Measurements from ENCODE around the gene ARMC8.
"Not testable (repeated sequence)": the region's sequence is repeated elsewhere in the genome, so short reads cannot be mapped to it uniquely, and the experiment has no call there.

Gene ARMC8, protein sequence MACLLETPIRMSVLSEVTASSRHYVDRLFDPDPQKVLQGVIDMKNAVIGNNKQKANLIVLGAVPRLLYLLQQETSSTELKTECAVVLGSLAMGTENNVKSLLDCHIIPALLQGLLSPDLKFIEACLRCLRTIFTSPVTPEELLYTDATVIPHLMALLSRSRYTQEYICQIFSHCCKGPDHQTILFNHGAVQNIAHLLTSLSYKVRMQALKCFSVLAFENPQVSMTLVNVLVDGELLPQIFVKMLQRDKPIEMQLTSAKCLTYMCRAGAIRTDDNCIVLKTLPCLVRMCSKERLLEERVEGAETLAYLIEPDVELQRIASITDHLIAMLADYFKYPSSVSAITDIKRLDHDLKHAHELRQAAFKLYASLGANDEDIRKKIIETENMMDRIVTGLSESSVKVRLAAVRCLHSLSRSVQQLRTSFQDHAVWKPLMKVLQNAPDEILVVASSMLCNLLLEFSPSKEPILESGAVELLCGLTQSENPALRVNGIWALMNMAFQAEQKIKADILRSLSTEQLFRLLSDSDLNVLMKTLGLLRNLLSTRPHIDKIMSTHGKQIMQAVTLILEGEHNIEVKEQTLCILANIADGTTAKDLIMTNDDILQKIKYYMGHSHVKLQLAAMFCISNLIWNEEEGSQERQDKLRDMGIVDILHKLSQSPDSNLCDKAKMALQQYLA

DNA sequence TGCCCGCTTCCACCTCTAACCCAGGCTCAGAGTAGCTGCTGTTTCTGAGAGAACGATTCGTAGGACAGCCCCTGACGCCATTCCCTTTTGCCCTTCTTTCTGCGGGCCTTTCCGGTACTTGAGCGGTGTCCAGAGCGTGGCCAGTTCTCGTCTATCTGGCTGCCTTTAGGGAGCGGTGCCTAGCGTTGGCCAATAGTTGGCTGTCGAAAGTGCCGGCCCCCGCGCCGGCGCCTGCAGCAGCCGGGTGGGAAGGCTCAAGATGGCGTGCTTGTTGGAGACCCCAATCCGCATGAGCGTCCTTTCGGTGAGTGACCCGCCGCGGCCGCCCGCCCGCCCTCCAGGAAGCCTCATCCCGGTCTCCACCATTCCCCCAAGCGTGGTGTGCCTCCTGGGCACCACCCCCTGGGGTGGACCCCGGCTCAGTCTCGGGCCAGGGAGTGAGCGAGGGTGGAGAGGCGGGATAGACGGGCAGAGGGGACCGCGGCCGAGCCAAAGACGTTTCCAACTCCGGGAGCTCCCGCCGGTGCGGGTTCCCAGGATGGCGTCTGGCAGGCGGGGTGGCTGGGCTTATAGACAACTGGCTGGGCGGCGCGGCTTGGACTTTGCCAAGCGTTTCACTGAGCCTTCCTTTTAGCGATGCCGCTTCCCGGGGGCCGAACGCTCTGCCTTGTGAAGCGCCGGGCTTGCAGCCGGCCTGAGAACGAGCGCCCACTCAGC lies at the start of gene ARMC8:
Gene ARMC8 (plus strand): TSS at position 6 of the 717 bp plus-strand sequence. CDS start 254 bp downstream, at position 260.
- peak; percentile 56 for DNase-seq (ENCODE audit: low read depth)

DNA sequence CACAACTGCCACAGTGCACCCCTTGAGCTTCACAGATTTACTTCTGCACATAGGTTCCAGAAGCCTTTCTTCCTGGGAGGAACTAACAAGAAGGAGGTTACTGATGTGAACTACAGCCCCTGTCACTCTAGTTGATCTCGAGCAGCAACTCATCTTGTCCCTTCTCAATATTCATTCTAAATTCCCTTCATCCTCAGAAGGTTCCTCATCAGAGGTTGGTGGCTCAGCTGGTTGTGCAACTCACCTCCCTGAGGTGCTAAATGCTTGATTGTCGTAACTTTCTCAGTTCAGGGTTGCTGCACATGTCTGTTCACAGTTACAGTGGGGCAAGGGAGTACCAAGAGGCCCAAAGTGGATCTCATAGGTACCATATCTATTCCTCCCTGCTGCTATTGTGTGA lies 49.2 kb upstream of the ARMC8 start:
- DNase-seq (ENCODE audit: low read depth), result no peak

DNA sequence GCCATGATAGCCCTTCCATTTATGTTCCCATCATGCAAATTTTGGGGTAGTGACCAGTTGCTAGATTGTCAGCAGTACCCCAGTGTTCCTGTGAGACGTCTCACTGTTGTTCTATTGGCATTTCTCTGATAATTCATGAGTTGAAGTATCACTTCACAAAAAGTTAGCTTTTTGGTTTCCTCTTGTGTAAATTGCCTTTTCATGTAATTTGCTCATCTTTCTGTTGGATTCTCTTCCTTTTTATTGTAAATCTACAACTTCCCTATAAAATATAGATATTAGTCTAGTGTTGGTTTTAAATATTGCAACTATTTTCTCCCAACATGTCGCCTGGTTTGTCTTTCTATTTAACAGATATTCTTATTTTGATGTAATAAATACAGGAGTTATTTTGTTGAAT lies 47.4 kb upstream of the ARMC8 start:
- no peak for DNase-seq (ENCODE audit: low read depth)

DNA sequence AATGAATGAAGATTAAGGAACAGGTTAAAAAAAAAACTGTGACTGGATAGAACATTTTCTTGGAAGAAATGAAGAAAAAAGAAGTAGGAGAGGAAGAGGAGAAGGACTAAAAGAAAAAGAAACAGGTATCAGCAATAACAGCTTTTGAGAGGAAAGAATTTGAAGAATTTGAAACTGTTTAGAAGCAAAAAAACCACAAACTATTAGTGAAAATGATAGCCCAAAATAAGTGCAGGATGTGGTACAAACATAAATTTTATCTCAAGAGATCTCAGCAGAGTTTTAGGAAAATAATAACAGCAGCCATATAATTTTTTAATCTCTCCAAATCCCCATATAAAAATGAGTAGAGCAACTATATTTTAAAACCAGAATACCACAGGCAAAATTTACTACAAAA lies 46.2 kb upstream of the ARMC8 start:
- no peak for DNase-seq (ENCODE audit: low read depth)

DNA sequence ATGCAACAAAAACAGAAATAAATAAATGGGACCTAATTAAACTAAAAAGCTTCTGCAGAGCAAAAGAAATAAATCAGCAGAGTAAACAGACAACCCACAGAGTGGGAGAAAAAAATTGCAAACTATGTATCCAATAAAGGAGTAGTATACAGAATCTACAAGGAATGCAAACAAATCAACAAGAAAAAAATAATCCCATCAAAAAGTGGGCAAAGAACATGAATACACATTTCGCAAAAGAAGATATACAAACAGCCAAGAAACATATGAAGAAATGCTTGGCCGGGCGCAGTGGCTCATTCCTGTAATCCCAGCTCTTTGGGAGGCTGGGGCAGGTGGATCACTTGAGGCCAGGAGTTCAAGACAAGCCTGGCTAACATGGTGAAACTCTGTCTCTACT lies 44.9 kb upstream of the ARMC8 start:
- DNase-seq (ENCODE audit: low read depth), result not testable (repeated sequence)

DNA sequence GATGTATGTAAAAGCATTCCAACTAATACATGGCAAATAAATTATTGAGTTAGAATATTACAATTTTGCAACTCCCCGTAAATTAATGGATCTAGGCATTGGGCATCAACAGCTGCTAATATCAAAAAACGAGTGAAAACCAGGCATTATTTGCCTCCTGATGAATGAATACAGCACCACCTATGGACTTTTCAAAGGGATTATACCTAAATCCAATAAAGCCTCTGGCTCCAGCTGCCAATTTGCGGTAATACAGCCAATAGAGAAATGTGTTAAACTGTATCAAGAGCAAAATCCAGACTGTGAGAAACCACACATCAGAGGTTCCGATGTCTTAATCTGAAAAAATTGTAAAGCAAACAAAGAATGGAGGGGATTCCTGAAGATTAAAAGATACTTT lies 38.6 kb upstream of the ARMC8 start:
- no peak for DNase-seq (ENCODE audit: low read depth)

DNA sequence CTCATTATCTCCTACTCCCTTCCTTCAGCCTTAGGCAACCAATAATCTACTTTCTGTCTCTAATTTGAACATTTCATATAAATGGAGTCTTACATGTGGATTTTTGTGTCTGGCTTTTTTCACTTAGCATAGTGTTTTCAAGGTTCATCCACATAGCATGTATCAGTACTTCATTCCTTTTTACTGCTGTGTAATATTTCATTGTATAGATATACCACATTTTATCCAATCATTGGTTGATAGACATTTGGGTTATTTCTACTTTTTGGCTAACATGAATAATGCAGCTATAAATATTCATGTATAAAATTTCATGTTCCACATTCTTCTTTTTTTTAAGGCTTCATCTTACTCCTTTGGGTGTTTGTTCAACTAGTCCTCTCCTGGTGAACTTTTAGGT lies 32.6 kb upstream of the ARMC8 start:
- DNase-seq (ENCODE audit: low read depth), result no peak

DNA sequence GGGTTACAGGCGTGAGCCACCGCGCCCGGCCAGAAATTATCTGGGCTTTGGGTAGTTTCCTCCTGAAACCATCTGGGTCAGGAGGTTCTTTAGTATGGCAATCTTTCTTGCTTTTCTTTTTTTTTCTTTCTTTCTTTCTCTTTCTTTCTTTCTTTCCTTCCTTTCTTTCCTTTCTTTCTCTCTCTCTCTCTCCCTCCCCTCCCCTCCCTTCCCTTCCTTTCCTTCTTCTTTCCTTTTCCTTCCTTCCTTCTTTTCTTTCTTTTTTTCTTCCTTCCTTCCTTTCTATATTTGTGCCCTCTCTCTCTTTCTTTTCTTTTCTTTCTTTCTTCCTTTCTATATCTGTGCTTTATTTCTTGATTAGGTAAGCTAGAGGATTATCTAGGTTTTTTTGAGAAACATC lies 29.4 kb upstream of the ARMC8 start:
- no peak for DNase-seq (ENCODE audit: low read depth)

DNA sequence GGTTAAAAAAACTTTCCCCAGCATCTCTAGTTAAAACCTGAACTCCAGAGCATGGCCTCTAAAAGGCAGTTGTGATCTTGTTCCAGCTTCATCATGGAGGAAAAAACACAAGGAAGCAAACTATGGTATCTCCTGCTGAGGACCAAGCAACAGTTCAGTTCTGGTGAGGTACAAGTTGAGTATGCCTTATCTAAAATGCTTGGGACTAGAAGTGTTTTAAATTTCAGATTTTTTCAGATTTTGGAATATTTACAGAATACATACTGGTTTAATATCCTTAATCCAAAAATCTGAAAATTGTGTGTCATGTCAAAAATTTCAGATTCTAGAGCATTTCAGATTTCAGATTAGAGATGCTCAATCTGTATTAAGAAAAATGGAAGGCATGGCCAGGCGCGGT lies 22.0 kb upstream of the ARMC8 start:
- no peak for DNase-seq (ENCODE audit: low read depth)

DNA sequence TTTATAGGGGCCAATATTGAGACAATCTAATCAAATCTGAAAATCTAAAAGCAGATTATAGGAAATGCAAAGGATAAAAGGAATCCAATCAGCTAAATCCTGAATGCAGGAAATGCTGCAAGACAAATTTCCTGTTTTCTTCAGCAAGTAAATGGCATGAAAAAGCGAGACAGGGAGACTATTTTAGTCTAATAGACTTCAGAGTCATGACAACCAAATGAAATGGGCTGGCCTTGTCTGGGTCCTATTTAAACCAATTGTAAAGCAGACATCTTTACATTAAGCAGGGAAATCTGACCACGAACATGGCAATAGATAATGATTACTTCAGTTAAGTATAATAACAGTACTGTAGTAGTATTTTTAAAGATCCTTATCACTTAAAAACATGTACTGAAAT lies 14.5 kb upstream of the ARMC8 start:
- DNase-seq (ENCODE audit: low read depth), result no peak

DNA sequence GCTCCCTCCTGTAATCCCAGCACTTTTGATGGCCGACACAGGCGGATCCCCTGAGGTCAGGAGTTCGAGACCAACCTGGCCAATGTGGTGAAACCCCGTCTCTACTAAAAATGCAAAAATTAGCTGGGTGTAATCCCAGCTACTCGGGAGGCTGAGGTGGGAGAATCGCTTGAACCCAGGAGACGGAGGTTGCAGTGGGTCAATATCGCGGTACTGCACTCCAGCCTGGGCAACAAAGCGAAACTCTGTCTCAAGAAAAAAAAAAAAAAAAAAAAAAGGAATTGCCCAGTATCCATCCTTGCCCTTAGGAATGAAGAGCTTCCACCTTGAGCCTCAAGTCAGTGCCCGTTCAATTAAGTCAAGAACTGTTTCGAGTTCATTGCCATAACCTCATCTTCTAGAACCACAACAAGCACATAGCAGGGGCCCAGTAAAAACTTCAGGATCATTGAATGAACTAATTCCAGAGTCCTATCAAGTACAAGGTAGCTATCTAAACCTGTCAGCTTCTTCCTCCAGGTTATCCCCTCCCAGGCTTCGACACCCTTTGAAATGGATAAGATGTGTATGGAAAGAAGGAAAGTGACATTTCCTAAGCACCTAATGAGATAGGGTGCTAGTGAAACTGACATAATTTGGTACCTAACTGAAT lies 13.2 kb upstream of the ARMC8 start:
- DNase-seq (ENCODE audit: low read depth), result no peak

DNA sequence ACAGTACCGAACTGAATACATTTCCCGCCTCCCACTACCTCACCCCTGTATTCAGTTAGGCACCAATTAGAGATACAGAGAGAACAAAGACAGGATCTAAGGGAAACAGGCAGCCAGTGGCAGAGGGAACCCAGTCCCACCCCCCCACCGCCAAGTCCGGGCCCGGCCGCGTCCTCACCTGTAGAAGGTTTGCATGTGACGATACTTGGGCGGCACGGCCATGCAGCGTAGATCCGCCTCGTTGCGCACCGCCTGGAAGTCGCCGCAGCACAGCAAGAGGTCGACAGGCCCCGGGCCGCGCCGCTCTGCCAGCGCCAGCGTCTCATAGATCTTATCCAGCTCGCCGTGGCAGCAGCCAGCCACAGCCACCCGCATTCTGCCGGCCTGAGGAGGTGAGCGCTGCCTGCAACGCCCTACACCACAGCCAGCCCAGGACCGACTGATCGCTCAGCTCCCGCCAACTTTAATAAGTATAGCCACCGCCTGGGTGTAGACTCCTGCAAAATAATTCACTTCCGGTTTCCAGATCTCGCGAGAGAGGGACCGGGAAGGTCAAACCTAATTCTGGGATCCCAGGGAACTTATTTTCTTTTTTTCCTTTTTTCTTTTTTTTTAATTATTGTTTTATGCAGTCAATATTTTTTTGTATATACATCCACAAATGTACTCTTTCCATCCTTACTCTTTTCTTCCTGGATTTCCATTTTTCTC lies 12.5 kb upstream of the ARMC8 start, which contains the start of gene DBR1:
Gene DBR1 (minus strand): TSS at position 501 of the 711 bp plus-strand sequence. CDS start 126 bp downstream, at position 375.
- DNase-seq (ENCODE audit: low read depth), result peak; percentile 72

DNA sequence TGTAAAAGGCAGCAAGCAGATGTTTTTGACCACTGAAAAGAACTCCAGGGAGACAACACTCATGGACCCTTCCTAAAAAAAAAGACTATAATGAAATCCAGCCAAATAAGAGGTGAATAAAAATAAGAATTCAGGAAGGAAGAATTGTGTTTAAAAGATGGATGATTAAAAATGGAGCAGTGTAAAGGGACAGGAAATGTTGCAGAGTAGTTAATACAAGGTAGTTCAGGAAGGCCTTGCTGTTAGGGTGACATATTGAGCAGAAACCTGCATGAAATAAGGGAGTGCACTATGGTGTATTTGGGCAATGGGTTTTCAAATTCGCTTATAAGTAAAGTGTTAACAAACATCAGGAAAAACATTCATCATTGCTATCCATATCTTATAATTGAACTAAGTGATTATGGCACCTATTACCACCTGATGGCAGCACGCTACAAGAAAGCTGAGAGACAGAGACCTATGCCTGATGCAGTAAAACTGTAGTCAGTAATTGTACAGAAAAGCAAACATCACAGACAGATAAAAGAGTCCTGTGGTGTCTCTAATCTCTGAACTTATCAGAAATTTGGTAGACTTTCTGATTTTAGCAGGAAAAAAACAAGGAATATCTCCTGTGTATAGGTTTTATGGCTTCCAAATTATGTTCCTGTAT lies 6.6 kb upstream of the ARMC8 start:
- no peak for DNase-seq (ENCODE audit: low read depth)

DNA sequence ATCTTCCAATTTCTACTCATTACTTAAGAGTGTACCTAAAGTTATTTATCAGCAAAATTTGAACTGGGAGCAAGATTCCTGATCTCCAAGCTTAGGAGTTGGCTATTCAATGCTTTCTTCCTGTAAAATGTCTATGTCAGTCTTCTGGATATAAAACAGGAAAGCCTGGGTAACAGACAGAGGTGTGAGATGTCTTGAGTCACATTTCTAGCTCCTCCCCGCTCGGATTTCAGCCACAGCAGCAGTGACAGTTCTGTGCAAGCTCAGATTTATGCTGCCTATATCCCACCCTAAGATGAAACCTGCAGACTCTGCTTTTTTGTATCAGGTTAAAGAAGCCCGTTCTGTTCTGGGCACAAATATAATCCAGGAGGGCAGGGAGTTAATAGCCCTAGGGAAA lies 2.1 kb upstream of the ARMC8 start:
- no peak for DNase-seq (ENCODE audit: low read depth)

DNA sequence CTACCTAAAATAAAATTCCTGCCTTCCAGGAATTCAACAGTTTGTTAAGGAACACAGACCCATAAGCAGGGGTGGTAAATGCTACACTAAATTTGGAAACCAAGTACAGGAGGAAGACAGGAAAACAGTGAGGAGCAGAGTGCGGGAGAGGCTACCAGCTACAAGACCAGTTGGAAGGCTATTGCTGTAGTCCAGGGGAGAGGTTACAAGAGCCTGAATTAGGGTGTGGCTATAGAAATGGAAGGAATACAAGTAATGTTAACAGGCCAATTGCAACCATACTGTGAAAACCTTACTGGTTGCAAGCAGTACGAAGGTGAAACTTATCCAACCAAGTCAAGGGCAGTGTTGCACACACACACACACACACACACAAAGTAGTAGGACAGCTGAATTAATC lies 880 bp upstream of the ARMC8 start:
- no peak for DNase-seq (ENCODE audit: low read depth)

DNA sequence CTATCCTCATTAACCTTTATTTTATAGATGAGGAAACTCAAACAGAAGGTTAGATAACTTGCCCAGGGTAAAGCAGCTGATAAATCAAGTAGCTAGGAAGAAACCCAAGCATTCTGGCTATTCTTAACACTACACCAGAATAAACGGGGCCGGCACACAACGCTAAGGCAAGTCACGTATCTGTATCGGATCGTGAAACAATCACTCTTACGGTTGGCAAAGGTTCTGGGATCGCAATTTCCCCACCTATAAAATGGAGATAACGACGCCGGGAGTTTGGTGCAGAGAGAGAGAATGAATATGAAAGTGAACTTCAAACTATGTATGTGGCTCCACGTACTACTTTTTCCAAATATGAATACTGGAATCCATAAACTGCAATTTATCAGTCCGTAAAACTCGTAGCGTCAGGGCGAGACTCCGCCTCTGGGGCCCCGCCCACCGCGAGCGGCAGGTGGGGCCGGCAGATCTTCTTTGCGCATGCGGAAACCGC lies 252 bp upstream of the ARMC8 start:
- DNase-seq (ENCODE audit: low read depth), result no peak

DNA sequence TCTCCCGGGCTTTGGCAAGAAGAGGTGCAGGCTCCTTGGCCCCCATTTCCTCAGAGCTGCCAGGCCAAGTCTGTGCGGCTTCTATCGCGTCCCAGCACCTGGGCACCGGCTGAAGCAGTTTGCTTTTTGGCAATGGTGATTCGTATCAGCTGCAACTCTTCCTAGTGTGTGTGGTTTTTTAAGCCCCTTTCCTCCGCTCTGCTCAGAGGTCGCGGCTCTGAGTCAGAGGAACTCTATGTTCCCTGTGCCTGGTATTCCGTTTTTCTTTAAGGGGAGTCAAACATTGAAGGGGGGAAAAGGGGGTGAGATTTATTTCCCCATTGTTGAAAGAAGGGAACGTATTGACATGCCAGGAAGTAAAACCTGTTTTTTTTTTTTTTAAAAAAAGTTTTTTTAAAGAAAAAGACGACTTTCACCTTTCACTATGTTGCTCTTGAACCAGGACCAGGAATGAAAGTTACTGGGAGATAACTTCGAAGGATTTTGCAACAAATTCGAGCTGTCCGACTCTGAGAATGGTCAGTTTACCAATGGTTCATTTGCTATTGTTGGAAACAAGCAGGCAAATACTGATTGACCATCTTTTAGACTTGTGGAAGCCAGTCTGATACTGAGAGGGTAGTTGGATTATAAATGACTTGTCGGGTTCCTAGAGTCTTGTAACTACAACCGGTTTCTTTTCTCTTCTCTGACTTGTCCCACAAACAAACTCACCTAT lies 1.1 kb downstream of the ARMC8 start:
- no peak for DNase-seq (ENCODE audit: low read depth)

DNA sequence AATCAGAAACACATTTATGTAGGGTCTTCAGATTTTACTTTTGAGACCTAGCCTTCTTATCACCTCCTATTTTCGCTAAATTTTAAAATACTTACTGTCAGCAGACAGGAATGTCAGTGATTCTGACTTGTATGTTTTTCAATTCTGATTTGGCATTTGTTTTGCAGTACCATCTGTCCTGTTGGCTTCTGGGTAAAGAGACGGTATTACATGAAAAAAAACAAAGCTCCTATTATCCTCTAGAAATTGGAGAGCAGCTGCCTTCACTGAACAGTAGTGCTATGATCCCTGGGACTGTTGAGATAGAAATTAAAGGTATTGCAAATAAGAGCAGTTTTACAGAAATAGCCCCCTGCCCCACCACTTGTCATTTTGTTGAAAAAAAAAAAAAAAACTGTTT lies 8.4 kb downstream of the ARMC8 start:
- no peak for DNase-seq (ENCODE audit: low read depth)

DNA sequence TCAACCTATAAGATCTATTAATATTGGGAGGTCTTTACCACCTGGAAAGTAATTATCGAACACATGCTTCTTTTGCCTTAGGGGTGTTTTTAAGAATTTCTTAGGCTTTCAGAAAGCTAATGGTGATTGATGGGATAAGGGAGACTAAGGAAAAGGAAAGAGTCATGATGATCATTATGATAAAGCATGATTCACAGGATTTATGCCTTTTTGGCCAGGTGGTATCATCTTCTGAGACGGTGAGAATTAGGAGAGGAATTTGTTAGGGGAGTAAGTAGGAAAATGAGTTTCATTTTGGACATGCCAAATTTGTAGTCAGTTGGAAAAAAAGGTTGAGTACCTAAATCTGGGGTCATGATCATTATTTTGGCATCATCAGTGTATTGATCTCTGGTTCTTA lies 8.9 kb downstream of the ARMC8 start:
- no peak for DNase-seq (ENCODE audit: low read depth)

DNA sequence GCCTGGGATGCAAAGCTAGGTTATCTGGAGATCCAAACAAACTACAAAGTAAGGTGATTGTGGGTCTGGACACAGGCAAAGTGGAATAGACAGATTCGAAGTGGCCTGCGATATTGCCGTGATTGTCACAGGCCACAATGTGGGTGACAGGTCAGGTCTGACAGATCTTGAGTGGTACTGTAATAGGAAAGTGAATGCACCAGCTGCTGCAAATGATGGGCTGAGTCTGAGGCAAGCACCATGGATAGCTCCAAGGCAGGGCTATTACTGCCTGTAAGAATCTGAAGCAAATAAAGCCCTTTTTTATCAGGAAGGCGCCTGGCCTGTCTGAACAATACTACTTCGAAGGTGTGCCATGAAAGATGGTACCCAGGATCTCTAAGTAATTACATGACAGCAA lies 10.0 kb downstream of the ARMC8 start:
- no peak for DNase-seq (ENCODE audit: low read depth)

All from CMK (cell line).